ENCODE results near the gene PIM3.
A peak's percentile ranks its signal among the peaks of the same experiment; 100 is the strongest.
"Not testable (repeated sequence)": the region's sequence is repeated elsewhere in the genome, so short reads cannot be mapped to it uniquely, and the experiment has no call there.

The PIM3 gene

DNA sequence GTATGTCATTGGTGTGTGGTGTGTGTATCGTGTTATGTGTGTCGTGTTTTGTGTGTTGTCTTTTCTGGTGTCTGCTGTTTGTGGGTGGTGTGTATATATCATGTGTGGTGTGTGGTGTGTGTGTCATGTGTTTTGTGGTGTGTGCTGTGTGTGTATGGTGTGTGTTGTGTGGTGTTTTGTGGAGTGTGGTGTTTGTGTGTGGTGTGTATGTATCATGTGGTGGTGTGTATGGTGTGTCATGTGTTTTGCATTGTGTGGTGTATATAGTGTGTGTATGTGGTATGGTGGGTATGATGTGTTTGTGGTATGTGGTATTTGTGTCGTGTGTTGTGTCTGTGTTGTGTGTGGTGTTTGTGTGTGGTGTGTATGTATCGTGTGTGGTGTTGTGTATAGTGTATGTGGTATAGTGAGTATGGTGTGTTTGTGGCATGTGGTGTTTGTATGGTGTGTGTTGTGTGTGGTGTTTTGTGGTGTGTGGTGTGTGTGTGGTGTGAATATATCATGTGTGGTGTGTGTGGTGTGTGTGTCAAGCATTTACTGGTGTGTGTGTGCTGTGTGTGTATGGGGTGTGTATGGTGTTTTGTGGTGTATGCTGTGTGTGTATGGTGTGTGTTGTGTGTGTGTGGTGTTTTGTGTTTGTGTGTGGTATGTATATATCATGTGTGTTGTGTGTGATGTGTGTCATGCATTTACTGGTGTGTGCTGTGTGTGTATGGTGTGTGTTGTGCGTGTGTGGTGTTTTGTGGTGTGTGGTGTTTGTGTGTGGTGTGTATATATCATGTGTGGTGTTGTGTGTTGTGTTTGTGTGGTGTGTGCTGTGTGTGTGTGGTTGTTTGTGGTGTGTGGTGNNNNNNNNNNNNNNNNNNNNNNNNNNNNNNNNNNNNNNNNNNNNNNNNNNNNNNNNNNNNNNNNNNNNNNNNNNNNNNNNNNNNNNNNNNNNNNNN lies 12.7 kb downstream of the PIM3 start:
- ChIA-PET CTCF (no interaction called here), POLR2A (no interaction called here)
- no peak for DNase-seq (ENCODE audit: low read depth, low spot score)
- TF ChIP-seq CTCF (IDR thresholded peaks at IDR 0.05; ENCODE audit: insufficient read depth, low read length, missing control alignments) = no peak
- no peak overlapping the region for H3K4me3 ChIP-seq (ENCODE audit: low read depth, low read length)

DNA sequence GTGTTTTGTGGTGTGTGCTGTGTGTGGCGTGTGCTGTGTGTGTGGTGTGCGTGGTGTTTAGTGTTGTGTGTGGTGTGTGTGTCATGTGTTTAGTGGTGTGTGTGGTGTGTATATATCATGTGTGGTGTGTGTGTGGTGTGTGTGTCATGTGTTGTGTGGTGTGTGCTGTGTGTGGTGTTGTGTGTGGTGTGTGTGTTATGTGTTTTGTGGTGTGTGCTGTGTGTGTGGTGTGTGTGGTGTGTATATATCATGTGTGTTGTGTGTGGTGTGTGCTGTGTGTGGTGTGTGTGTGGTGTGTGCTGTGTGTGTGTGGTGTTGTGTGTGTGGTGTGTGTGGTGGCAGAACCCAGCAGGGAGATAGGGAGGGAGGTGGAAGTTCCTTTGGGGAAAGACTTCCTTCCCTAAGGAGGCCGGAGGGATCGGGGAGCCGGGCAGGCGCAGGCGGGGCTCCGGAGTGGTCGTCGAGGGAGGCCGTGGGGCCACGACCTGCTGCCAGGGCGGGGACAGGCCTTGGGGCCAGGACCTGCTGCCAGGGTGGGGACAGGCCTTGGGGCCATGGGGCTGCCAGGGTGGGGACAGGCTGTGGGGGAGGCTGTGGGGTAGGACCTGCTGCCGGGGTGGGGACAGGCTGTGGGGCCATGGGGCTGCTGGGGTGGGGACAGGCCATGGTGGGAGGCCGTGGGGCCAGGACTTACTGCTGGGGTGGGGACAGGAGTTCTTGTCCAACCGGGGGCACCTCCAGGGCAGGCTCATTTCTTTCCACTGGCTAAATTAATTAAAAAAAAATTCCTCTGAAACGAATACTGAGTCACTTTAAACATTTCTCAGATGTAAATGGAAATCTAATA lies 15.2 kb downstream of the PIM3 start:
- DNase-seq (ENCODE audit: low read depth, low spot score) = no peak
- no peak overlapping the region for H3K4me3 ChIP-seq (ENCODE audit: low read depth, low read length)
- CTCF ChIA-PET = interaction anchor here (0.6 to 1.9 kb wide), 3 partner anchors 10 to 88 kb away, joined by 3 to 7 read pairs (median 5); no protein-coding TSS in a partner anchor
- TF ChIP-seq CTCF (IDR thresholded peaks at IDR 0.05; ENCODE audit: insufficient read depth, low read length, missing control alignments) = no peak
- POLR2A ChIA-PET = no interaction called here

DNA sequence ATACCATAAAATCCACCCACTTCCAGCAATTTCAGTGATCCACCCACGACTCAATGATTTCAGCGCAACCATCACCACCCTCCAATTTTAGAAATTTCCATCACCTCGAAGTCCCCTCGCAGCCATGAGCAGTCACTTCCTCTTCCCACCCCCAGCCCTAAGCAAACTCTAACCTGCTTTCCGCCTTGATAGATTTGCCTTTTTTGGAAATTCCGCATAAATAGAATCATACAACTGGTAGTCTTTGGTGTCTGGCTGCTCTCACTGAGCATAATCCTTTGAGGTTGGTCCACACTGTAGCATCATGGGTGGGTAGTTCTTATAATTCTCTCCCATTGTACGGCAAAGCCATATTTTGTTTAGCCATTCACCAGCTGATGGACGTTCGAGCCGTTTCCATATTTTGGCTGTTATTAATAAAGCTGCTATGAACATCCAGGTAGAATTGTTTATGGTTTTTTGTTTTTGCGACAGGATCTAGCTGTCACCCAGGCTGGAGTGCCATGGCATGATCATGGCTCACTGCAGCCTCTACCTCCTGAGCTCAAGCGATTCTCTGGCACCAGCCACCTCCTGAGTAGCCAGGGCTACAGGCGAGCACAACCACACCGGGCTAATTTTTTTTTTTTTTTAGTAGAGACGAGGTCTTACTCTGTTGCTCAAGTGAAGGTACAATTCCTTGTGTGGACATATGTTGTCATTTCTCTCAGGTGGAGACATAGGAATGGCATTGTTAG lies 16.0 kb downstream of the PIM3 start:
- POLR2A ChIA-PET = no interaction called here
- no peak for TF ChIP-seq CTCF (IDR thresholded peaks at IDR 0.05; ENCODE audit: insufficient read depth, low read length, missing control alignments)
- H3K4me3 ChIP-seq (ENCODE audit: low read depth, low read length) = no peak overlapping the region
- no peak for DNase-seq (ENCODE audit: low read depth, low spot score)
- CTCF ChIA-PET = interaction anchor here (0.6 to 1.9 kb wide), 3 partner anchors 9 to 88 kb away, joined by 3 to 7 read pairs (median 5); no protein-coding TSS in a partner anchor

GRCh38 chr22:49977578-49977977 lies 17.0 kb downstream of the PIM3 start:
- CTCF ChIA-PET = interaction anchor here (1.7 to 1.9 kb wide), 2 partner anchors 8 to 16 kb away, joined by 5 to 7 read pairs; no protein-coding TSS in a partner anchor
- POLR2A ChIA-PET = no interaction called here
- DNase-seq (ENCODE audit: low read depth, low spot score) = no peak
- no peak overlapping the region for H3K4me3 ChIP-seq (ENCODE audit: low read depth, low read length)
- no peak for TF ChIP-seq CTCF (IDR thresholded peaks at IDR 0.05; ENCODE audit: insufficient read depth, low read length, missing control alignments)

GRCh38 chr22:49979587-49980264 lies 19.2 kb downstream of the PIM3 start:
- no peak overlapping the region for H3K4me3 ChIP-seq (ENCODE audit: low read depth, low read length)
- POLR2A ChIA-PET = no interaction called here
- no peak for DNase-seq (ENCODE audit: low read depth, low spot score)
- CTCF ChIA-PET = interaction anchor here (0.7 to 2.4 kb wide), 7 partner anchors 8 to 51 kb away, joined by 3 to 11 read pairs (median 4); no protein-coding TSS in a partner anchor
- TF ChIP-seq CTCF (IDR thresholded peaks at IDR 0.05; ENCODE audit: insufficient read depth, low read length, missing control alignments) = peak; percentile 54

DNA sequence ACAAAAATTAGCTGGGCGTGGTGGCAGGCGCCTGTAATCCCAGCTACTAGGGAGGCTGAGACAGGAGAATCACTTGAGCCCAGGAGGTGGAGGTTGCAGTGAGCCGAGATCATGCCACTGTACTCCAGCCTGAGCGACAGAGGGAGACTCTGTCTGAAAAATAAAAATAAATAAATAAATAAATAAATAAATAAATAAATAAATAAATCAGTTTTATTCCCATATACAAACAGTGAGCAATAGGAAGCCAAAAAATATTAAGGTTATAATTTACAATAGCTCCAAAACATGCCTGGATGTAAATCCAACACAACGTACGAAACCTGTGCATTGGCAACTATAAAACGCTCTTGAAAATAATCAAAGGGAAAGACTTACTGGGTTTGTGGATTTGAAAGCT lies 21.2 kb downstream of the PIM3 start:
- ChIA-PET POLR2A (interaction anchor here (1.2 kb wide), 1 partner anchor 11 kb away, joined by 3 read pairs; no protein-coding TSS in a partner anchor), CTCF (interaction anchor here (1.4 to 4.8 kb wide), 3 partner anchors 12 to 52 kb away, joined by 3 to 35 read pairs (median 11); no protein-coding TSS in a partner anchor)
- DNase-seq (ENCODE audit: low read depth, low spot score); H3K4me3 ChIP-seq (ENCODE audit: low read depth, low read length): not testable (repeated sequence)
